Stimulated activated CD4-positive, alpha-beta T cell treated with anti-CD3 and anti-CD28 coated beads, Interleukin-12 subunit alpha, Interleukin-12 subunit beta, amount 100 ng/mL, for 48 hours (primary cell): Measurements from ENCODE around the gene MIA2.
"Not testable (repeated sequence)": the region's sequence is repeated elsewhere in the genome, so short reads cannot be mapped to it uniquely, and the experiment has no call there.

Source experiments
- DNase-seq, 3 donors: peaks; one replicate each; pipeline ENCODE4 v3.0.0-alpha.2; 2020; ENCODE audit warnings: low read depth in 2 of 3, low spot score in 1 of 3

Gene MIA2

DNA sequence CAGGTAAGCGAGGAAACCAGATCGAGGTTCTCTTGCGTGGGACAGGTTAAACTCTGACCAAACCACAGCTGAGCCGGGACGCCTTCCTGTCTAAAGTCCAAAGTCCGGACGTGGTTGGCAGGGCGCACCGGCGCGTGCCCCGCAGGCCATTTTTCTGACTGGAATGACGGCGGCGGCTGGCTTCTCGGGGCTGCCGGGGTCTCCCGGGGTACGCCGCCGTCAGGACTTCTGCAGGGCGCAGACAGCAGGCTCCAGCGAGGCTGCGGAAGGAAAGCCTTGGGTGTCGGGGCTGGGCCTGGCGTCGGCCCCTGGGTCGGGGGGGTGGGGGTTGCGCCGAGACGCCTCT is 32.8 kb downstream of the MIA2 start:
- peak in 1 of 3 donors; percentile 31 for DNase-seq

DNA sequence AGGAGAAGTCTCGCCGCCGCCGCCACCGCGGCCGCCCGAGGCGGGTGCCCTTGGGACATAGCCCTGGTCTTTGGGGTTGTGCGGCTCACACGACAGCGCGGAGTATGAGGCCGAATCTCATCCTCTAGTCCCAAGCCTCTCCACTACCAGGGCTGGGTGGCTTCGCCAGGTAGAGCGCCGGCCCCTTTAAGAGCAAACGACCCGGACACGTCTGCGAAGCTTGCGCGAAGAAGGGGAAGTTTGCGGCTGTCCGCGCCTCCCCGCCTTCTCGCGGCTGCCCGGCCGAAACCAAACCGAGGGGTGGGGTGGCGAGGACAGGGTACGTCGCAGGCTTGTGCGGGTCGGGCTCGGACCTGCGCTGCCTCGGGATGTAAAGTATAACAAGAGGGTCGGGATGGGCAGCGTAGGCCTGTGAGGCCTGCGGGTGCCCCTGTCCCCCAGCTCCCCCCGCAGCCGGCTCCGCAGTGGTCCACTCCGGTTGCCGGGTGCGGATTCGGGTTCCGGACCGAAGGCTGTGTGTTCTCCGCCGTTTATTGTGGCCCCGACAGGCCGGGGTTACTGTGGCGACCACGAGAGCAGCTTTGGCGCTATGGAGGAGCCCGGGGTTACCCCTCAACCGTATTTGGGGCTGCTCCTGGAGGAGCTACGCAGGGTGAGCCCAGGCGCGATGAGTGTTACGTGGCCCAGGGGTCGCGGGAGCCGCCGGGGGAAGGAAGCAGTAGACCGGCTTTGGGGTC is 33.3 kb downstream of the MIA2 start:
- peak; percentile 30 to 61 (median 37) for DNase-seq

DNA sequence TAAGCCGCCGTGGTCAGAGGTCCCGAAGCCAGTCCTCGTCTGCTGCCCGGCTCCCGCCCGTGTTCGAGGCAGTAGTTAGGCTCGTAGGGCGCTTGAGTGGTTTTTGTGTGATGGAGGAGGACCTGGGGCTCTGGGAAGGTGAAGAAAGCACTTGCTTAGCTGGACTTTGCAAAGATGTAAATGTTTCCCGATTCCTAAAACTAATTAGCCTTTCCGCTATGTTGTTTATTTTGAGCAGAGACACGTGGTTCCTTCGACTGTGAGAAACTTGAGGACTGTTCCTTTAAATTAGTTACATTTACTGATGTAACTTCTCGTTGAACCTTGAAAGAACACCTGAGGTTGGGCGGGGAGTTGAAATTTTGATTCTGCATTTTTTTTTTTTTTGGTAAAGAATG is 33.9 kb downstream of the MIA2 start:
- DNase-seq: no peak

DNA sequence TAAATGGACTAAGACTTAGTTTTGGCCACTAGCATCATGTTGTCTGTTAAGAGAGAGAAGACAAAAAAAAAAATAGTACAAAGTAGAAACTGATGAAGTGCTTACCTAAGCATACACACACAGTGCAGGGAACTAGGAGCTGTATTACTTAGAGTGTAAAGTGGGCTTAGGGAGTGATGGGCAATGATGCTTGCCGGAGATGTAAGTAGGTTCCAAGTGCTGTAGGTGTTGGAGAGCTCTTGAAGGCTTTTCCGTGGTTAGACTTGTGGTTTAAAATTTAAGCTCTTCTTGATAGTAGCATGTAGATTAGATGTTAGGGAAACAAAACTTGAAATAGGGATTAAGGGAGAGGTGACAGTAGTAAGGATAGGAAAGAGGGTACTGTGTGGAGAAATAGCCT is 34.7 kb downstream of the MIA2 start:
- no peak for DNase-seq

DNA sequence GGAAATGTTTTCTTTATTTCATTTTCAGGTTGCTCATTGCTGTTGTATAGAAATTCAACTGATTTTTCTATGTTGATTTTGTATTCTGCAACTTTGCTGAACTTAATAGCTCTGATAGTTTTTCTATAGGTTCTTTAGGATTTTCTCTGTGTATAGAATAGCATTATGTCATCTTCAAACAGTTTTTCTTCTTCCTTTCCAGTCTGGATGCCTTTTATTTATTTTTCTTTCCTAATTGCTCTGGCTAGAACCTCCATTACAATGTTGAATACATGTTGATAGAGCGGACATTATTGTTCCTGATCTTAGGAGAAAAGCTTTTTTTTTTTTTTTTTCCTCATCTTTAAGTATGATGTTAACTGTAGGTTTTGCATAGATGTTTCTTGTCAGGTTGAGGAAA is 39.2 kb downstream of the MIA2 start:
- DNase-seq: no peak

DNA sequence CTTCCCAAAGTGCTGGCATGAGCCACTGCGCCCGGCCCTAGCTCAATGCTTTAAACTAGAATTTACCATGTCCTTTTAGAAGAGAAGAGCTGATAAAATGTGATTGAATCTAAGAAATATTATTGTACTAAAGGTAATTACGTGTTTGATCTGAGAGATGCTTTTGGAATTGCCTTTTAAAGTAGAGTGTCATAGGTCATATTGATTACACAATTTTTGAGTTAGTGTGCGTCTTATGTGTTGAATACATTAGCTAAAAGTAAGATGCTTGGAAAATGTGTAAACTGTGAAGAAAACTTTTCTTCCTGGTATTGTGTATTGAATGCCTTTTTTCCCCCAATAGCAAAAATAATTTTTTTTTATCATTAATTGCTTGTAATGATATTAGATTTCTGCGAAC is 41.7 kb downstream of the MIA2 start:
- no peak for DNase-seq

DNA sequence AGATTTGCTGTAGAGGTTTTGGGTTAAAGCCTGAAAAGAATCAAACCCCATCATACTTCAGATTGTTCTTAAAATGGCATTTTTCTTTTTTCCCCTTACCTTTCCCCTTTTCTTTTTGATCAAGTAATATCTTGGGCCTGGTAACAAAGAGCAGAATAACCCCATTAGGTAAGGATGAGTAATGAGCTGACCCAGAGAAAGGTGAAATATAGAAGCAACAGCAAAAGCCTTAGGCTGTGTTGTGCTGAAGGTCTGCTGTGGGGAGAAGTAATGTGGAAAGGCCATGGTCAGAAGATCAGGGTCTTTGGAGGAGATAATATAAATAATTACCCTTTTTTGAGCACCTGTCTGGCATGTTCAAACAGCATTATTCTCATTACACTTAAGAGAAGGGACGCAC is 42.3 kb downstream of the MIA2 start:
- no peak for DNase-seq

DNA sequence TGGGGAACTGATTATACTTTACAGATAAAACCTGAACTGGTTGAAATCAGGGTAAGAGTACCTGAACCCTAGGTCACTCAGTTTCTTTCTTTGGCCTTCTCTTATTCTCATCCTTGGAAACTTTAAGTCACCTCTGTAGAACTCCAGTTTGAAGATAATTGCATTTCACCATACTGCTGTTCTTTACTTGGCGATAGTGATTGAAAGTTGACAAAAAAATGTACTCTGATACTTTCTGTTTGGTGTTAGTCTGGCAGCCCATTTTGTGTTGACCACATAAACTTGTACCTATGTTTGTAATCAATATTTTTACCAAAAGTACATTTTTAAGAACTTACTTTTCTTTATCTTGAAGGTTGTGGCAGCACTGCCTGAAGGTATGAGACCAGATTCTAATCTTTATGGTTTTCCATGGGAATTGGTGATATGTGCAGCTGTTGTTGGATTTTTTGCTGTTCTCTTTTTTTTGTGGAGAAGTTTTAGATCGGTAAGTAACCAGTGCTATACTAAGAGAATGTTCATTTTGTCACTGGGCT is 42.9 kb downstream of the MIA2 start:
- DNase-seq: no peak

DNA sequence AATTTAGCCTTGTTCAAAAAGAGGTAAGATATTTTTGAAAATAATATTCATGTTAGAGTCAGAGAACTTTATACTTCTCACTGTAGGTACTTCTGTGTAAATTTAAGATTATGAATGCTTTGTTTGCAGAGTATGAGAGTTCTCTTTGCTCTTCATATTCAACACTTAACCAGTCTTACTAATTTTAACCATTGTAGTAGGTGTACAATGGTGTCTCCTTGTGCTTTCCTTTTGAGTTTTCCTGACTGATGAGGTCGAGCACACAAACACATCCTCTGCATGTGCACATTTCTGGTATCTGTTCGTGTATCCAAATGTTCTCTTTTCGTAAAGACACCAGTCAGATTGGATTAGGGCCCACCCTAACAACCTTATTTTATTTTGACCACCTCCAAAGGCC is 45.8 kb downstream of the MIA2 start:
- no peak for DNase-seq

DNA sequence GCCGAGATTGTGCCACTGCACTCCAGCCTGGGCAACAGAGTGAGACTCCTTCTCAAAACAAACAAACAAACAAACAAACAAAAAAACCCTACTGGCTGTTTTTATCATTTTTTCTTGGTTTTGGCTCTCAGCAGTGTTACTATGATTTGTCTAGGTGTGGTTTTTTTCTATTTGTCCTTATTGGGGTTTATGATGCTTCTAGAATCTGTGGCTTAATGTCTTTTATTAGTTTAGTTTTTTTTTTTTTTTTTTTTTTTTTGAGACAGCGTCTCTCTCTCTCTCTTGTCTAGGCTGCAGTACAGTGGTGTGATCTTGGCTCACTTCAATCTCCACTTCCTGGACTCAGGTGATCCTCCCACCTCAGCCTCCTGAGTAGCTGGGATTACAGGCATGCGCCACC is 47.0 kb downstream of the MIA2 start:
- not testable (repeated sequence) for DNase-seq

DNA sequence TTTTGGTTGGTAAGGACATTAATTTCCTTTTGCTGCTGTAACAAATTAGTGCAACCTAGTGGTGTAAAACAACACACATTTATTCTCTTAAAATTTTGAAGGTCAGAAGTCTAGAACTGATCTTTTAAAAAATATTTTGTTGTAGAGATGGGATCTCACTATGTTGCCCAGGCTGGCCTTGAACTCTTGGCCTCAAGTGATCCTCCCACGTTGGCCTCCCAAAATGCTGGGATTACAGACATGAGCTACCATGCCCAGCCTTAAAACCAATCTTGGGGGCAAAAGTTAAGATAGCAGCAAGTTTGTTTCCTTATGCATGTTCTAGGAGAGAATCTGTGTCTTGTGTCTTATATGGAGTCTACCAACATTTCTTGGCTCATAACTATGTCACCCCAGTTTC is 55.8 kb downstream of the MIA2 start:
- DNase-seq: no peak

DNA sequence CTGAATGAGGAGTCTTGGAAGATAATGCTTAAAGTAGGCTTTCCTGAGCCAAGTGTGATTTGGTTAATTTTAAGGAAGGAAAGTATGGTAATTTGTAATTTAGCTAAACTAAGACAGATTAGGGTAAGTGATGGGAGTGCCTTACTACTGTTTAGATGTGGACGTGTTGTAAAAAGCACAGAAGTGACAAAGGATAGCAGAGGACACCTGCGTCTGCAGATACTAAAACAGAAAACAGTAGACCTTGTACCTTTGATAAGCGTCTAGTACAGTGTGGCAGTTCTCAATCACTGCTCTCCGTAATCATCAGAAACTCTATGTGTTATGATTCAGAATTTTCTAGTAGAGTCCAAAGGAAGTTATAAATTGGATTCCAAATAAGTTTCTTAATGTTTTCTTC is 58.0 kb downstream of the MIA2 start:
- DNase-seq: no peak

DNA sequence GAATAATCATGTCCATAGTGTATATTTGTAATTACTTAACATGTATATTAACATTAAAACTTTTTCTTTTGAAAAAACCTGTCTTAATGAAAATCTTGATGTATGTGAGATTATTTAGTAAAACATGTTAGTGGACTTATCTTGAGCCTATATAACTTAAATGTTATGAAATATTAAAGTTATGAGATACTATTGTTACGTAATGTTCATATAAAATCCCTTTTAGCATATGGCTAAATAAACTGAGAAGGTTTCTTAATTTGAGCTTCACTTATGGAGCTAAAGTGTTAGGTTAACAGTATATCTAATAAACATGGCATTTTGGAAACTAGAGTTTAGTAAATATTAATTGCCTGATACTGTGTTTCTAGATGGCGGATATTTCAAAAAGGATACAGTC is 59.9 kb downstream of the MIA2 start:
- no peak for DNase-seq

DNA sequence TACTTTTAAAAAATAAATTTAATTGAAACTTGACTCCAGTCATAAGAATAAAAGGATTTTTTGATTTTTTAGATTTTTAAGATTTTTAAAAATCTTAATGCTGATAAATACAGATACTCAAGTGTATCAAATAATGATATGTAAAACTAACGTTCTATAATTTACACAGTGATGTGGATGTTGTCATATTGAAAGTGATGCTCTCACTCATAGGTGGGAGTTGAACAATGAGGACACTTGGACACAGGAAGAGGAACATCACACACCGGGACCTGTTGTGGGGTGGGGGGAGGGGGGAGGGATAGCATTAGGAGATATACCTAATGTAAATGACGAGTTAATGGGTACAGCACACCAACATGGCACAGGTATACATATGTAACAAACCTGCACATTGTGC is 66.7 kb downstream of the MIA2 start:
- not testable (repeated sequence) for DNase-seq

DNA sequence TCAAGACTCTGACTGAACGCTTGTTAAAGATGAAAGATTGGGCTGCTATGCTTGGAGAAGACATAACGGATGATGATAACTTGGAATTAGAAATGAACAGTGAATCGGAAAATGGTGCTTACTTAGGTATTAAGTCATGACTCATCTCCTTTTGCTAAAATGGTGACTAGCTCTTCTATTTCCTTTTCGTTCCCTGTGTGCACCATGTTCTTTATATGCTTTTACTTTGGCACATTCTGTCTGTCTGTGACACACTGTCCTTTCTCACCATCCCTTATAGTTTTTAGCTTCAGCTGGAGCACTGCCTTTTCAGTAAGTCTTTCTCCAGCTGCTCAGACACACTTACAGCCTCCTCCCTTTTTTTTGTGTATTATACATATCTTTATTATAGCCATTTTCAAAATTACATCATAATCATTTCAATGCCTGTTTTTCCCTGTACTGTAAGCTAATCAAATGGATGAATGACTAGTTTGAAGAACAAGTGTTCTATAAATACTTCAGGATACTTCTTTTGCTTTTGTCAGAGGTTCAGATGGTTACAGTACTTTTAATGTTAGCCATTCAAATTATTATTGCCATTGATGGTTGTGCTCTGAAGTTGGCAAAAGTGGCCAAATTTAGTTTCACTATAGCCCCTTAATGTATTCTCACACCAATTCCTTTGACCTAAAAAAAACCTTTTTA is 68.6 kb downstream of the MIA2 start:
- no peak for DNase-seq

DNA sequence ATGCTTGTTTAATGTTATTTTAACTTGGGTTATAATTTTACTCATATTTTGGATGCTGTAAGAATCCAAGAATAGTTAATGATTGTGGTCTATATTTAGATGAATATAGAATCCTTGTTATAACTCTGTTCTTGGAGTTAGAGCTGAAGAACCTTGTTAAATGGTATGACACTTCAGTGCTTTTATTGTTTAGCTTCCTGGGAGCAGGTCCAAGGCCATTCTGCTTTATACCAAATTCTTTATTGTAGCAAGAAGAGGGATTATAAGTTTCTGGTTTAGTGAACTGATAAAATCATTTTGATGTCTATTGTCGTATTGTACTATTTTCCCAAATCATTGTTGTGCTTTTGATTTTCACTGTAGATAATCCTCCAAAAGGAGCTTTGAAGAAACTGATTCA is 69.4 kb downstream of the MIA2 start:
- no peak for DNase-seq

DNA sequence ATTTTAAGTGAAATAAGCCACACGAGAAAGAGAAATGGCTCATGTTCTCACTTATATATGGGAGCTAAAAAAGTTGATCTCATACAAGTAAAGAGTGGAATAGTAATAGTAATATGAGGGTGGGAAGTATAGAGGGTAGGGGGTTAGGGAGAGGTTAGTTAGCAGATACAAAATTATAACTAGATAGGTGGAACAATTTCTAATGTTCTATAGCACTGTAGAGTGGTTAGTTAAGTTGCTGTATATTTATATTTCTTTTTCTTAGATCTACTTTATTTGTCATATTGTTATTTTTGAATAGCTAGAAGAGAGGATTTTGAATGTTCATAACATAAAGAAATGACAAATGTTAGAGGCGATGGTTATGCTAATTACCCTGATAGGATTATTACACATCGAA is 74.1 kb downstream of the MIA2 start:
- no peak for DNase-seq

DNA sequence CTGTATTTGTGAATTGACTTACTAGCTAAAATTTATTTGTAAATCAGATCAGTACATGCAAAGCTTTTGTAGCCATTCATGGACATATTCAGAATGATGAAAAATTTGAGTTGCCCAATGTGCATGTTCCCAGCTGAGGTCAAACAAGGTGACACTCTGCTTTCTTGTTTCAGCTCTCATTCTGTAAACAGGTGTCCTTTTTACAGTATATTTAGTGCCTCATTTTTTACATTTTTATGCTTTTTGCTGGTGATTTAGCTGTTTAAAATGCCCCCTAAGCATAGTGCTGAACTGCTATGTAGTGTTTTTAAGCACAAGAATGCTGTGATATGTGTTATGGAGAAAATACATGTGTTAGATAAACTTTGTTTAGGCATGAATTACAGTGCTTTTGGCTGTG is 76.3 kb downstream of the MIA2 start:
- DNase-seq: no peak

DNA sequence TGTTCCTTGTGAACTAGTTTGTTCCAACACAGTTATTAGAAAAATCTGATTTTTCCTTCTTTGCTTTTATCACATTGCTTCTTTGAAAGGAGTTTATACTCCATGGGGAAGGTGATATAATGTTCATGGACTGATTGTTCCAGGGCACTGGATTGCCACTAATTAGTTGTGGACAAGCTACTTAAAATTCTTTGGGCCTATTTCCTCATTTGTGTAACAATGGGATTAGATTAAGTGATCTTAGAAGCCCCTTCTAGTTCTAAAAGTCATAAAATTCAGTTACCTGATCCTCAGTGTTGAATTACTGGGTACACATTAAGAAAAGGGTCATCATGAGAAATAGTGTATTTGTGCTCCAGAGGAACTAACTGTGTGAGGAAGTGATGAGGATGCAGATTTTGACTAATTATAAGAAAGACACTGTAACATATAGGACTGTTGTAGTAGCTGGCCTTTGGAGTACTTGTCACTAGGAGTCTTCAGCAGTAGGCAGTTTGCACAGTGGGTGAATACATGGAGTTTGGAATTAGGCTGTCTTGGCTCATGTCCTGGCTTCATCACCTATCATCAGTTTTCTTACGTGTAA is 82.2 kb downstream of the MIA2 start:
- DNase-seq: no peak

DNA sequence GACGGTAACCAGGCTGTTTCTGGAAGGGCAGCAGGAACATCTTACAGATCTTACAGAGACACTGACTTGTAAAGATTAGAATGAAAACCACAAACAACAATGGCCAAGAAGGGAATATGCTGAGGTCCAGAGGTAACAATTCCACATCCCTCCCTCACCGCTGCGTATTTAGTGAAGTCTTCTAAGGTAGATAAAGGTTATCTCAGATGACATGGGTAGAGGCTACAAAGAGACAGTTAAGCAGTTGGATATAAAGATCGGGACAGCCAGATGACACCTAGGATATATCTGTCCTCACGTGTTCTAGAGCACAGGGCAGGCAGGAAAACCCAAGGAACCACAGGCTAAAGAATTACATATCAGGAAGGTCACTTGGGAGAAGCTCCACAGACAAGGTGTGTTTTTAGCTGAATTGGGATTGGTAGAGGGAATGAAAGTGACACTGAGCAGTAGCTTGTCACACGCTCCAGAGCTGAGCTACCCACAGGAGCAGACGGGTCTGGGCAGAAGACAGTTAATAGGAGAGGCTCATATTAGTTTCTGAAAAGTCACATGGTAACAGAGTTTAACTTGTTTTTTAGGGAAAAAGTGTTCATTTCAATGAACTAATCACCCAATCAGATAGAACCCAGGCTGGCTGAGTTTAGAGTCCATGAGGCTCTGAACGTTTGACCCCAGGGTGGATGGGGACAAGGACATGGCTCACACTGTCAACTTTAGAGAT is 83.3 kb downstream of the MIA2 start:
- no peak for DNase-seq

DNA sequence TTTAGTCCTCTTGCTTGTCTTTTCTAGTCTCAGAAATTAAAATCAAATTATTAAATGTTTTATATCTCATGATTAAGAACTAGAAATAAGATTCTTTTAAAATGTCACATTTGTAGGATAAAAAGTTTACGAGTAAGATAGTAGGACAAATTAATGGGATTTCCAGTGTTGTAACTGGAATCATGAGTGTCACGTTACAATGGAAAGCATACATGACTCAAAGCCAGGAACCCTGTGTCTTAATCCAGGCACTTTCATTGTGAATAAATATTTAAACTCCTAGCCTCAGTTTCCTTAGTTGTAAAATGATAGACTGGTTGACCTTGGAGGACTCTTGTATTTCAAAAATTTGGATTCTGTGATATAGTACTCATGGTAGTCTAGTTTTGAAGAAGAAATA is 84.9 kb downstream of the MIA2 start:
- no peak for DNase-seq

DNA sequence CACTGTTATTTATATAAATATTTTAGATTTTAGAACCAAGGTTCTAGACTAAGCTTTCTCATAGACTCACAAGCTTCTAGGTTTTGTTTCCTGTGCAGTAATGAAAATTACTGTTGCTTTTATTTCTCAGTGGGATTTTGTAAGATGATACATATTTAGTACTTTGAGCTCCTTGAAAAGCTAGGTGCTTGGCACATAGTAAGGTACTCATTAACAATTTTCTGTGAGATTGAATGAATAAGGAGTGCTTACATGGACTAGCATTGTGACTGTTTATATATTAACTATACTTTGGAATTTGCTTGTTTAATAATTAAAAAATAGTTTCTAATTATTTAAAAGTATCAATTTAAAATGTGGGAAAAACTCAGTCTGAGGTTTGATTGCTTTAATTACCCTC is 85.7 kb downstream of the MIA2 start:
- DNase-seq: no peak
